Measurements from ENCODE around the gene TTC7B.

GRCh38 chr14:90611936-90612335 is 204.3 kb downstream of the TTC7B start:
- TF ChIP-seq CTCF (optimal IDR thresholded peaks at IDR 0.05 in 1 of 3, IDR thresholded peaks at IDR 0.05 in 1 of 3, conservative IDR thresholded peaks at IDR 0.05 in 1 of 3; ENCODE audit: extremely low read depth in 1 of 3, insufficient read depth in 2 of 3, low read length in 3 of 3) (no peak), EZH2 (IDR thresholded peaks at IDR 0.05; ENCODE audit: low read length) (no peak)

Data from keratinocyte (primary cell).